B cell (primary cell): ENCODE measurements around the gene POMT2. TPM values are rescaled to one million over a fixed set of nuclear protein-coding genes. Genes with fewer than 3 reads are reported as not detected.

ENCODE experiments used
- ATAC-seq: fragments of 200-7000 bp; cut with Tn5 transposase; one replicate; pipeline ENCODE4 v1.10.0; 2021; ENCODE audit warnings: low read depth, mild to moderate bottlenecking, moderate number of reproducible peaks, moderate library complexity
- CTCF ChIA-PET: fragments of 350-600 bp; sonication (Branson Sonifier 250); formaldehyde crosslinking; loops from one replicate; lab custom pipeline; 2021; ENCODE audit warnings: antibody characterized with exemption, inconsistent platforms; lab: Charles Lee
- POLR2A ChIA-PET: fragments of 350-600 bp; sonication (Branson Sonifier 250); formaldehyde crosslinking; loops from one replicate; lab custom pipeline; 2021; ENCODE audit warnings: antibody characterized with exemption; lab: Charles Lee
- DNase-seq: peaks from one replicate; pipeline ENCODE4 v3.0.0; 2013
- H2AFZ ChIP-seq: 2 replicates; pipeline ENCODE4 v1.6.1; 2012; ENCODE audit warnings: mild to moderate bottlenecking, low read depth, low read length; ENCODE audit not compliant: insufficient read depth, poor library complexity, severe bottlenecking
- H3K27ac ChIP-seq, 2 donors: 1 replicate in 1 of 2; 2 replicates in 1 of 2; pipeline ENCODE4 v1.5.1; 2012 to 2013; ENCODE audit warnings: low read length in 2 of 2, mild to moderate bottlenecking in 2 of 2, moderate library complexity in 1 of 2
- H3K27me3 ChIP-seq, 4 experiments: fragments of 200-600 bp in 1 of 4; sonication (generic) in 1 of 4; replicated peaks in 1 of 4; 1 replicate in 2 of 4; 2 replicates in 2 of 4; pipeline versions ENCODE4 v1.6.1 to v1.7.0; 2013 to 2016; ENCODE audit warnings: low read length in 3 of 4, mild to moderate bottlenecking in 2 of 4, mixed read lengths in 1 of 4, moderate library complexity in 1 of 4; ENCODE audit not compliant: insufficient read depth in 4 of 4, control insufficient read depth in 3 of 4; ENCODE audit errors: control extremely low read depth in 1 of 4
- H3K36me3 ChIP-seq, 2 experiments: replicated peaks in 1 of 2; 1 replicate in 1 of 2; 2 replicates in 1 of 2; pipeline versions ENCODE4 v1.6.1 to v1.7.1; 2013; ENCODE audit warnings: low read length in 1 of 2; ENCODE audit not compliant: insufficient read depth in 2 of 2, control insufficient read depth in 1 of 2; ENCODE audit errors: control extremely low read depth in 1 of 2, extremely low read depth in 1 of 2
- H3K4me1 ChIP-seq, 2 donors: fragments of 200-600 bp in 1 of 2; sonication (generic) in 1 of 2; 1 replicate in 1 of 2; 2 replicates in 1 of 2; pipeline versions ENCODE4 v1.5.1 to v1.6.1; 2013 to 2017; ENCODE audit warnings: low read length in 2 of 2; ENCODE audit not compliant: control insufficient read depth in 2 of 2, insufficient read depth in 2 of 2
- H3K4me2 ChIP-seq: replicated peaks from 2 replicates; pipeline ENCODE3; 2012; ENCODE audit warnings: mild to moderate bottlenecking, low read depth, low read length; ENCODE audit not compliant: poor library complexity, severe bottlenecking
- H3K4me3 ChIP-seq, 5 experiments: fragments of 200-600 bp in 1 of 5; sonication (generic) in 1 of 5; 1 replicate in 3 of 5; 2 replicates in 2 of 5; pipeline versions ENCODE4 v1.5.1 to v1.7.0; 2011 to 2016; ENCODE audit warnings: low read length in 4 of 5, mild to moderate bottlenecking in 4 of 5, low read depth in 2 of 5, control low read depth in 1 of 5, moderate library complexity in 1 of 5; ENCODE audit not compliant: insufficient read depth in 1 of 5; ENCODE audit errors: control extremely low read depth in 1 of 5, extremely low read depth in 1 of 5
- H3K79me2 ChIP-seq: fragments of 200-600 bp; sonication (generic); one replicate; pipeline ENCODE4 v1.6.0; 2016; ENCODE audit warnings: low read length; ENCODE audit not compliant: control insufficient read depth, insufficient read depth
- H3K9ac ChIP-seq: fragments of 200-600 bp; sonication (generic); 2 replicates; pipeline ENCODE4 v1.6.1; 2017; ENCODE audit warnings: mild to moderate bottlenecking, low read length, moderate library complexity
- H3K9me3 ChIP-seq, 3 donors: one replicate each; pipeline versions ENCODE4 v1.6.1 to v1.7.1; 2013; ENCODE audit warnings: low read length in 2 of 3; ENCODE audit not compliant: control insufficient read depth in 2 of 3, insufficient read depth in 1 of 3; ENCODE audit errors: control extremely low read depth in 1 of 3
- H4K20me1 ChIP-seq: 2 replicates; pipeline ENCODE4 v1.6.0; 2012; ENCODE audit warnings: mild to moderate bottlenecking, low read length; ENCODE audit not compliant: insufficient read depth, control insufficient read depth, poor library complexity, severe bottlenecking
- H3K27ac Mint-ChIP-seq: one replicate; pipeline ENCODE4 v1.8.0; 2021; ENCODE audit warnings: mixed read lengths
- H3K27me3 Mint-ChIP-seq: one replicate; pipeline ENCODE4 v1.8.0; 2021; ENCODE audit warnings: mixed read lengths
- H3K4me1 Mint-ChIP-seq: one replicate; pipeline ENCODE4 v1.8.0; 2021; ENCODE audit warnings: mixed read lengths
- H3K4me3 Mint-ChIP-seq: one replicate; pipeline ENCODE4 v1.8.0; 2021; ENCODE audit warnings: mixed read lengths
- H3K9me3 Mint-ChIP-seq: one replicate; pipeline ENCODE4 v1.8.0; 2022; ENCODE audit warnings: mixed read lengths; ENCODE audit not compliant: insufficient read depth
- EZH2 ChIP-seq: IDR thresholded peaks from 2 replicates; pipeline ENCODE4 v1.6.1; 2012; ENCODE audit warnings: borderline replicate concordance, low read depth, mild to moderate bottlenecking, moderate library complexity, low read length; ENCODE audit not compliant: insufficient read depth, poor library complexity, severe bottlenecking
- WGBS: methylation state at CpG from one replicate; pipeline ENCODE4 v1.1.5; 2013; ENCODE audit warnings: missing lambda C conversion rate; ENCODE audit not compliant: insufficient coverage; 5-methylcytosine and 5-hydroxymethylcytosine counted together
- intact Hi-C: fragments of 100-400 bp; cut with micrococcal nuclease; formaldehyde crosslinking; loops from one replicate; pipeline ENCODE4 v1.10.0; 2022
- polyA plus RNA-seq: library from polyadenylated mRNA; depleted of rRNA; stranded (reverse); fragments of >200 nt; gene quantifications from 2 replicates; pipeline ENCODE4 v1.2.3, GENCODE V29; 2012
- total RNA-seq, 2 donors: library from RNA; stranded (reverse); fragments of 120-200 nt in 1 of 2; gene quantifications; 1 replicate in 1 of 2; 2 replicates in 1 of 2; pipeline versions ENCODE4 v1.2.3 to v1.2.4, GENCODE V29; 2013 to 2022
- TF ChIP-seq, protein P1 (sequence below): fragments of 200-600 bp; IDR thresholded peaks from one replicate; pipeline ENCODE4 v1.8.0; 2022; ENCODE audit warnings: antibody characterized with exemption, mild to moderate bottlenecking

Gene POMT2
- total and polyA plus RNA-seq, 2 donors (not counting 1 experiment from before 2014, with no cell fraction given), result 14.3 to 36.6 TPM

DNA sequence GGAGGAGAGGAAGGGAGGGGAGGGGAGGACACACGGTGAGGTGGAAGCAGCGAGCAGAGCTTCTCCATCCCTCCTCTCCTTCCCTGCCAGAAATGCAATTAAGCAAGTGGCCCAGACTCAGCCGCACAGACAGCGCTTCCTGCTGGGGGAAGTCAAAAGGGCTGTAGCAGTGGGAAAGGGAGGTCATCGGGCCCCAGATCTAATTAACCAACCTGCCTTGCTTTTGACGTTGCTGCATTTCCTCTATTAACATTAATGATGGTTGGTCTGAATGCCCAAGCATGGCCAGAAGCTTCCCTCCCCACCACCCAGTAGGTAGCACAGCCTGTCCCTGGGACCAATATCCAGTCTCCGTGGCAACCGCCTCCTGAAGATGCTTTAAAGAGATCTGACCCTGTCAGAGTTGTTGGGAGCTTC is 45.1 kb downstream of the POMT2 start:
- Histone ChIP-seq H2AFZ (no peak overlapping the region), H3K4me3 (no peak overlapping the region), H3K36me3 (peaks cover 2 to 3% of the 10 kb centered on the region in 2 experiments), H3K9me3 (no peaks in the 10 kb centered on the region), H3K27ac (no peak overlapping the region), H4K20me1 (no peaks in the 10 kb centered on the region), H3K9ac (no peak overlapping the region), H3K27me3 (peaks cover 0 to 14% (median 3%) of the 10 kb centered on the region in 4 experiments), H3K79me2 (no peaks in the 10 kb centered on the region), H3K4me1 (peaks cover 0 to 6% of the 10 kb centered on the region in 2 donors), H3K4me2 (no peak overlapping the region)
- no CpG with 5 or more reads among the region's 8 CpGs for WGBS
- CTCF ChIA-PET, result interaction anchor here (0.6 kb wide), 1 partner anchor 232 kb away, joined by 3 read pairs; no protein-coding TSS in a partner anchor
- DNase-seq (no peak), ATAC-seq (no peak)
- POLR2A ChIA-PET, result no interaction called here
- Mint-ChIP-seq H3K4me1 (peaks cover 6% of the 10 kb centered on the region), H3K27me3 (peaks cover 14% of the 10 kb centered on the region), H3K9me3 (no peaks in the 10 kb centered on the region), H3K27ac (no peak overlapping the region), H3K4me3 (no peak overlapping the region)
- intact Hi-C loops, result no loop called here
- TF ChIP-seq, protein P1, sequence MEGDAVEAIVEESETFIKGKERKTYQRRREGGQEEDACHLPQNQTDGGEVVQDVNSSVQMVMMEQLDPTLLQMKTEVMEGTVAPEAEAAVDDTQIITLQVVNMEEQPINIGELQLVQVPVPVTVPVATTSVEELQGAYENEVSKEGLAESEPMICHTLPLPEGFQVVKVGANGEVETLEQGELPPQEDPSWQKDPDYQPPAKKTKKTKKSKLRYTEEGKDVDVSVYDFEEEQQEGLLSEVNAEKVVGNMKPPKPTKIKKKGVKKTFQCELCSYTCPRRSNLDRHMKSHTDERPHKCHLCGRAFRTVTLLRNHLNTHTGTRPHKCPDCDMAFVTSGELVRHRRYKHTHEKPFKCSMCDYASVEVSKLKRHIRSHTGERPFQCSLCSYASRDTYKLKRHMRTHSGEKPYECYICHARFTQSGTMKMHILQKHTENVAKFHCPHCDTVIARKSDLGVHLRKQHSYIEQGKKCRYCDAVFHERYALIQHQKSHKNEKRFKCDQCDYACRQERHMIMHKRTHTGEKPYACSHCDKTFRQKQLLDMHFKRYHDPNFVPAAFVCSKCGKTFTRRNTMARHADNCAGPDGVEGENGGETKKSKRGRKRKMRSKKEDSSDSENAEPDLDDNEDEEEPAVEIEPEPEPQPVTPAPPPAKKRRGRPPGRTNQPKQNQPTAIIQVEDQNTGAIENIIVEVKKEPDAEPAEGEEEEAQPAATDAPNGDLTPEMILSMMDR, result no peak
- no peak for TF ChIP-seq EZH2

DNA sequence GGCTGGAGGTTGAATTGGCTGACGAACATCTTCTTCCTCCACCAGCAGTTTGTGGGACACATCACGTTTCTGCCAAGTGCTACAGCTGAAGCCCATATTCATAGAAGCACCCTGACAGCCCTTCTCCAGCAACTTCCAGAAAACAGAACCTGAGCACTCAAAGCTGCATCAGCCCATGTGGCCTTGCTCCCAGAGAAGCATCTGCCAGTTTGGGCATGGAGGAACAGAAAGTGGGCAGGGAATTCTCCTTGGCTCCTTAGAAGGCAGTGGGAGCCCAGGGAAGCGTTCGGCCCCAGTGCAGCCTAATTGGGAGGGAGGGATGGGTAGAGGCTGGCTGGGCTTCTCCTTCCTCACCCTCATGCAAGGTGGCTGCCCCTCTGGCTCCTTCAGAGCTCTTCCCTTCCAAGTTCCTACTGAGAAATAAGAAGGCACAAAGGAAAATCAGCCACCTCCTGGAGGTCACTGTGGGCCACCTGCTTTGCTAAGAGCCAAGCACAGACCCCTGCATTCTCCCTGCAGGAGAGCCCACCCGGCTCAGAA is 45.6 kb downstream of the POMT2 start:
- ChIA-PET POLR2A (no interaction called here), CTCF (no interaction called here)
- Histone ChIP-seq H3K27ac (no peak overlapping the region), H3K36me3 (peaks cover 2 to 3% of the 10 kb centered on the region in 2 experiments), H3K4me3 (no peak overlapping the region), H3K79me2 (no peaks in the 10 kb centered on the region), H3K27me3 (peaks cover 0 to 17% (median 3%) of the 10 kb centered on the region in 4 experiments), H3K4me1 (peaks cover 0 to 10% of the 10 kb centered on the region in 2 donors), H4K20me1 (no peaks in the 10 kb centered on the region), H3K4me2 (no peak overlapping the region), H2AFZ (no peak overlapping the region), H3K9me3 (no peaks in the 10 kb centered on the region), H3K9ac (no peak overlapping the region)
- ATAC-seq (no peak), DNase-seq (no peak)
- peaks cover 15% of the 10 kb centered on the region for H3K27me3 Mint-ChIP-seq
- intact Hi-C loops, result no loop called here
- TF ChIP-seq, protein P1, result no peak
- TF ChIP-seq EZH2, result no peak
- H3K27ac Mint-ChIP-seq, result no peak overlapping the region
- no peak overlapping the region for H3K4me3 Mint-ChIP-seq
- H3K4me1 Mint-ChIP-seq, result peaks cover 6% of the 10 kb centered on the region
- no peaks in the 10 kb centered on the region for H3K9me3 Mint-ChIP-seq
- WGBS, result 83% methylated on average over 2 of the region's 5 CpGs
